Neural cell (in vitro differentiated cells): ENCODE data around the gene SPAAR. TPM values are rescaled to one million over a fixed set of nuclear protein-coding genes. Genes with fewer than 3 reads are reported as not detected.

ENCODE experiments used
- H2AFZ ChIP-seq: fragments of 200-600, 300-800 bp; sonication (generic), shearing (Covaris generic); 2 replicates; pipeline ENCODE4 v1.6.0; 2014; ENCODE audit warnings: low read depth, mild to moderate bottlenecking, antibody characterized with exemption, low read length, moderate library complexity
- H3F3A ChIP-seq: fragments of 200-600 bp; shearing (Covaris generic); 2 replicates; pipeline ENCODE4 v1.6.1; 2016; ENCODE audit warnings: mild to moderate bottlenecking, moderate library complexity, mixed read lengths, antibody characterized with exemption, low read length; ENCODE audit not compliant: insufficient read depth, poor library complexity, severe bottlenecking
- H3K27ac ChIP-seq: fragments of 200-600, 300-800 bp; sonication (generic), shearing (Covaris generic); 2 replicates; pipeline ENCODE4 v1.5.1; 2014; ENCODE audit warnings: mild to moderate bottlenecking, low read length, moderate library complexity
- H3K27me3 ChIP-seq: fragments of 300-800, 200-600 bp; sonication (generic), shearing (Covaris generic); 2 replicates; pipeline ENCODE4 v1.6.0; 2014; ENCODE audit warnings: mild to moderate bottlenecking, low read depth, low read length, moderate library complexity; ENCODE audit not compliant: insufficient read depth
- H3K36me3 ChIP-seq: fragments of 300-800, 200-600 bp; sonication (generic), shearing (Covaris generic); 2 replicates; pipeline ENCODE4 v1.5.1; 2014; ENCODE audit warnings: mild to moderate bottlenecking, antibody characterized with exemption, low read length, moderate library complexity; ENCODE audit not compliant: insufficient read depth
- H3K4me2 ChIP-seq: fragments of 300-800, 200-600 bp; sonication (generic), shearing (Covaris generic); 2 replicates; pipeline ENCODE4 v1.6.0; 2014; ENCODE audit warnings: mild to moderate bottlenecking, low read length
- H3K4me3 ChIP-seq: fragments of 300-800, 200-600 bp; sonication (generic), shearing (Covaris generic); 2 replicates; pipeline ENCODE4 v1.5.1; 2014; ENCODE audit warnings: mild to moderate bottlenecking, low read length, moderate library complexity
- H3K79me2 ChIP-seq: fragments of 200-600 bp; shearing (Covaris generic); replicated peaks from 2 replicates; pipeline ENCODE4 v1.6.0; 2014; ENCODE audit warnings: mild to moderate bottlenecking, low read length, moderate library complexity; ENCODE audit not compliant: insufficient read depth
- H3K9ac ChIP-seq: fragments of 300-800, 200-600 bp; sonication (generic), shearing (Covaris generic); 2 replicates; pipeline ENCODE4 v1.6.1; 2016; ENCODE audit warnings: mild to moderate bottlenecking, low read length, mixed read lengths
- H3K9me2 ChIP-seq: fragments of 200-600 bp; shearing (Covaris generic); 2 replicates; pipeline ENCODE4 v1.6.1; 2016; ENCODE audit warnings: mild to moderate bottlenecking, low read length, mixed read lengths; ENCODE audit not compliant: insufficient read depth
- H3K9me3 ChIP-seq: fragments of 200-600, 300-800 bp; sonication (generic), shearing (Covaris generic); 2 replicates; pipeline ENCODE4 v1.6.1; 2016; ENCODE audit warnings: mild to moderate bottlenecking, mixed run types, low read length, moderate library complexity, mixed read lengths
- H4K20me1 ChIP-seq: fragments of 200-600 bp; shearing (Covaris generic); 2 replicates; pipeline ENCODE4 v1.6.1; 2016; ENCODE audit warnings: mild to moderate bottlenecking, mixed run types; ENCODE audit not compliant: insufficient read depth
- CTCF ChIP-seq: fragments of 450-650 bp; IDR thresholded peaks from 2 replicates; pipeline ENCODE4 v1.5.1; 2014; ENCODE audit warnings: antibody characterized with exemption, mild to moderate bottlenecking, moderate library complexity; ENCODE audit not compliant: poor library complexity, severe bottlenecking
- EP300 ChIP-seq: fragments of 450-650 bp; conservative IDR thresholded peaks from 2 replicates; pipeline ENCODE4 v1.6.1; 2014; ENCODE audit warnings: antibody characterized with exemption, mild to moderate bottlenecking, moderate library complexity; ENCODE audit not compliant: poor library complexity, severe bottlenecking
- EZH2 ChIP-seq: fragments of 200-600, 300-800 bp; shearing (Covaris generic), sonication (generic); IDR thresholded peaks from 2 replicates; pipeline ENCODE4 v1.6.1; 2014; ENCODE audit warnings: antibody characterized with exemption, low read length, borderline replicate concordance, mild to moderate bottlenecking; ENCODE audit not compliant: insufficient read depth, poor library complexity, severe bottlenecking
- MXI1 ChIP-seq: fragments of 450-650 bp; conservative IDR thresholded peaks from 2 replicates; pipeline ENCODE4 v1.6.1; 2014; ENCODE audit warnings: antibody characterized with exemption, mild to moderate bottlenecking; ENCODE audit not compliant: poor library complexity, severe bottlenecking
- POLR2AphosphoS5 ChIP-seq: IDR thresholded peaks from 2 replicates; pipeline ENCODE4 v1.6.1; 2012
- RAD21 ChIP-seq: fragments of 450-650 bp; conservative IDR thresholded peaks from 2 replicates; pipeline ENCODE4 v1.6.1; 2014; ENCODE audit warnings: antibody characterized with exemption, mild to moderate bottlenecking, moderate library complexity
- REST ChIP-seq: IDR thresholded peaks from 2 replicates; pipeline ENCODE4 v1.6.1; 2012; ENCODE audit warnings: borderline replicate concordance
- SMC3 ChIP-seq: fragments of 450-650 bp; conservative IDR thresholded peaks from 2 replicates; pipeline ENCODE4 v1.6.1; 2014; ENCODE audit warnings: antibody characterized with exemption, mild to moderate bottlenecking, moderate library complexity; ENCODE audit not compliant: poor library complexity
- TAF1 ChIP-seq: IDR thresholded peaks from 2 replicates; pipeline ENCODE4 v1.6.1; 2012; ENCODE audit warnings: low read depth
- polyA plus RNA-seq: library from polyadenylated mRNA; depleted of rRNA; stranded (reverse); fragments of >200 nt; gene quantifications from 2 replicates; pipeline ENCODE4 v1.2.3, GENCODE V29; 2014

SPAAR gene
- polyA plus RNA-seq, 1 donor from 2014 or later, result 0.35 TPM

GRCh38 chr9:35930521-35930920, 21.2 kb downstream of the SPAAR start:
- Histone ChIP-seq H3K4me2 (no peak overlapping the region), H4K20me1 (no peaks in the 10 kb centered on the region), H3K9me3 (no peaks in the 10 kb centered on the region), H3K9ac (no peak overlapping the region), H3K27ac (no peak overlapping the region), H2AFZ (no peak overlapping the region), H3K4me3 (no peak overlapping the region), H3F3A (no peaks in the 10 kb centered on the region), H3K27me3 (no peaks in the 10 kb centered on the region), H3K36me3 (no peaks in the 10 kb centered on the region), H3K9me2 (no peaks in the 10 kb centered on the region), H3K79me2 (no peaks in the 10 kb centered on the region)
- TF ChIP-seq CTCF, result no peak

- Histone ChIP-seq H3F3A (no peaks in the 10 kb centered on the region), H2AFZ (no peak overlapping the region), H3K36me3 (no peaks in the 10 kb centered on the region), H3K9me2 (no peaks in the 10 kb centered on the region), H3K4me3 (no peak overlapping the region), H3K27me3 (no peaks in the 10 kb centered on the region), H3K9ac (no peak overlapping the region), H3K4me2 (no peak overlapping the region), H3K27ac (no peak overlapping the region), H3K79me2 (no peaks in the 10 kb centered on the region), H4K20me1 (no peaks in the 10 kb centered on the region), H3K9me3 (no peaks in the 10 kb centered on the region)
- TF ChIP-seq SMC3 (no peak), EZH2 (no peak), POLR2AphosphoS5 (no peak), RAD21 (no peak), MXI1 (no peak), EP300 (no peak), TAF1 (no peak)
Observed at GRCh38 chr9:35930989-35931388, 21.7 kb downstream of the SPAAR start.

GRCh38 chr9:35932735-35933134, 23.4 kb downstream of the SPAAR start:
- Histone ChIP-seq H3K4me2 (no peak overlapping the region), H3K9me2 (no peaks in the 10 kb centered on the region), H3K79me2 (no peaks in the 10 kb centered on the region), H3K9me3 (no peaks in the 10 kb centered on the region), H3K4me3 (no peak overlapping the region), H3K9ac (no peak overlapping the region), H3K27me3 (no peaks in the 10 kb centered on the region), H3K36me3 (no peaks in the 10 kb centered on the region), H3F3A (no peaks in the 10 kb centered on the region), H3K27ac (no peak overlapping the region), H2AFZ (no peak overlapping the region), H4K20me1 (no peaks in the 10 kb centered on the region)
- TF ChIP-seq MXI1 (no peak), POLR2AphosphoS5 (no peak), TAF1 (no peak), RAD21 (no peak), REST (no peak), EZH2 (no peak), EP300 (no peak), CTCF (no peak), SMC3 (no peak)
